HG03175 (cell line): ENCODE data around the gene ERMARD.

Source experiments
- ATAC-seq: cut with Tn5 transposase; IDR thresholded peaks from one replicate; pipeline ENCODE4 v1.9.1; 2021; ENCODE audit warnings: mild to moderate bottlenecking, moderate library complexity; ENCODE audit not compliant: unreplicated experiment

ERMARD gene

GRCh38 chr6:169751242-169752073 lies at the start of gene ERMARD, which contains the start of gene DYNLT2:
ERMARD (plus strand) TSS chr6:169751622; CDS start chr6:169751658, 36 bp downstream.
DYNLT2 (minus strand) TSS chr6:169751572; CDS start chr6:169751458, 114 bp downstream.
- ATAC-seq: peak; percentile 96

- peak; percentile 95 for ATAC-seq
Observed at GRCh38 chr6:169701954-169702839, 49.2 kb upstream of the ERMARD start, which contains the start of the genes C6orf120 and WDR27. C6orf120 (plus strand) TSS chr6:169702126; CDS start chr6:169702460, 334 bp downstream. WDR27 (minus strand) TSS chr6:169702029; CDS start chr6:169689005, 13,024 bp downstream.

- peak; percentile 17 for ATAC-seq
Observed at GRCh38 chr6:169702840-169703246, 48.6 kb upstream of the ERMARD start.

GRCh38 chr6:169707772-169708171 lies 43.6 kb upstream of the ERMARD start:
- no peak for ATAC-seq

GRCh38 chr6:169709293-169709692 lies 42.1 kb upstream of the ERMARD start:
- peak; percentile 56 for ATAC-seq

- no peak for ATAC-seq
Observed at GRCh38 chr6:169710009-169710408, 41.4 kb upstream of the ERMARD start.

- ATAC-seq: no peak
Observed at GRCh38 chr6:169714178-169714577, 37.2 kb upstream of the ERMARD start.

GRCh38 chr6:169714595-169714994 lies 36.8 kb upstream of the ERMARD start:
- ATAC-seq: no peak

GRCh38 chr6:169719117-169719516 lies 32.3 kb upstream of the ERMARD start:
- no peak for ATAC-seq

- ATAC-seq: no peak
Observed at GRCh38 chr6:169720207-169720855, 31.1 kb upstream of the ERMARD start.

GRCh38 chr6:169722362-169723199 lies 28.8 kb upstream of the ERMARD start:
- peak; percentile 18 for ATAC-seq

- ATAC-seq: peak; percentile 38
Observed at GRCh38 chr6:169723200-169723909, 28.1 kb upstream of the ERMARD start.

GRCh38 chr6:169723991-169724493 lies 27.4 kb upstream of the ERMARD start:
- peak; percentile 53 for ATAC-seq

GRCh38 chr6:169724494-169725124 lies 26.8 kb upstream of the ERMARD start, which contains the start of gene PHF10:
PHF10 (minus strand) TSS chr6:169724500; CDS start chr6:169723931, 569 bp downstream.
- peak; percentile 38 for ATAC-seq

- ATAC-seq: no peak
Observed at GRCh38 chr6:169725125-169726048, 26.0 kb upstream of the ERMARD start.

GRCh38 chr6:169726049-169726400 lies 25.4 kb upstream of the ERMARD start:
- no peak for ATAC-seq

- ATAC-seq: no peak
Observed at GRCh38 chr6:169726963-169727362, 24.5 kb upstream of the ERMARD start.
